HT1080 (cell line): ENCODE data around the gene IPPK. TPM values are rescaled to one million over a fixed set of nuclear protein-coding genes. Genes with fewer than 3 reads are reported as not detected.

Experiments
- DNase-seq: peaks from one replicate; pipeline ENCODE4 v3.0.0-alpha.2; 2015; ENCODE audit warnings: low read depth
- total RNA-seq: library from RNA; depleted of rRNA; stranded (reverse); fragments of >200 nt; shearing (Covaris generic); gene quantifications from 2 replicates; pipeline ENCODE4 v1.2.3, GENCODE V29; 2014

The IPPK gene
- total RNA-seq, 1 experiment from 2014 or later, result 25.0 TPM

DNA sequence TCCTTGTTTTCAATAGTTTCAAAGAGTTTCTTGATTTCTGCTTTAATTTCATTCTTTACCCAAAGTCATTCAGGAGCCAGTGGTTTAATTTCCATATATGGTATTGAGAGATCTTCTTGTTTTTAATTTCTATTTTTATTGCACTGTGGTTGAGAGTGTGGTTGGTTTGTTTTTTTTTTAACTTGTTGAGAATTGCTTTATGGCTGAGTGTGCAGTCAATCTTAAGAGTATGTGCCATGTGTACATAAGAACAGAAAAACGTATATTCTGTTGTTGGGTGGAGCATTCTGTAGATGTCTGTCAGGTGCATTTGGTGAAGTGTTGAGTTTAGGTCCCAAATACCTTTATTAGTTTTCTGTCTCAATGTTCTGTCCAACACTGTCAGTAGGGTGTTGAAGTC, 26.7 kb upstream of the IPPK start:
- no peak for DNase-seq

DNA sequence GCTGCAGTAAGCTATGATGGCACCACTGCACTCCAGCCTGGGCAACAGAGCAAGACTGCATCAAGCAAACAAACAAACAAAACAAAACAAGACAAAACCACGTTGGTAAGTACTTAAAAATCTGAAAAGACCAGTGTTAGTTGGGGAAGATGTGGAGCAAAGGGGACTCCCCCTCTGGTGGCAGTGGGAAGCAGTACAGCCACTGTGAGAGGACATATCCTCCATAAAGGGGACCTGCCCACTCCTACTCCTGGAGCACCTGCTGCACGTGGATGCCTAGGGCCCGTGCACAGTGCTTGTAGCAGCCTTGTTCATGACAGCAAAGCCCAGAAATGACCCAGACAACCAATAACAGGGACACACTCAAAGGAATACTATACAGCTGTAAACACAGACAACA, 17.0 kb upstream of the IPPK start:
- DNase-seq, result peak; percentile 34

DNA sequence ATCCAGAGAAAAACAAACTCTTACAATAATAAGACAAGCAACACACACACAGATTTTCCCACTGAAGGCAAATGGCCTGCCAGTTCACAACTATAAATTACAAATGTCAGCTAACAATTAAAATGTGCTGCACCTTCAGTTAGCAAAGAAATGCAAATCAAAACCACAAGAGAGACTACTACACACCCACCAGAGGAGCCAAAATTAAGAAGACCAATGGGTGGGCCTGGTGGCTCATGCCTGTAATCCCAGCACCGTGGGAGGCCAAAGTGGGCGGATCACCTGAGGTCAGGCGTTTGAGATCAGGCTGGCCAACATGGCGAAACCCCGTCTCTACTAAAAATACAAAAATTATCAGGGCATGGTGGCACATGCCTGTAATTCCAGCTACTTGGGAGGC, 15.1 kb upstream of the IPPK start:
- no peak for DNase-seq

DNA sequence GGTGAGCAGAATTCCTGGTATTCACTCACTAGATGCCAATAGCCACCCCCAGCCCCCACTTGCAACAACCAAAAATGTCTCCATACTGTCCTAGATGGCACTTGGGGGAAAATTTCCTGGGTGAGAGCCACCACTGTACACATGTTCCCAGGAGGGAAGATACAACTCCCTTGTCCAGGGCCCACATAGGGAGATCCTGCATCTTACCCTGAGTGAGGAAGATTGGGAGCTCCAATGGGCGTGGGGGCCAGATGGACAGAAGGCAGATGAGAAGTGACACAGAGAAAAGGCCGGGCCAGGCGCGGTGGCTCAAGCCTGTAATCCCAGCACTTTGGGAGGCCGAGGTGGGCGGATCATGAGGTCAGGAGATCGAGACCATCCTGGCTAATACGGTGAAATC, 12.3 kb upstream of the IPPK start:
- DNase-seq, result no peak

DNA sequence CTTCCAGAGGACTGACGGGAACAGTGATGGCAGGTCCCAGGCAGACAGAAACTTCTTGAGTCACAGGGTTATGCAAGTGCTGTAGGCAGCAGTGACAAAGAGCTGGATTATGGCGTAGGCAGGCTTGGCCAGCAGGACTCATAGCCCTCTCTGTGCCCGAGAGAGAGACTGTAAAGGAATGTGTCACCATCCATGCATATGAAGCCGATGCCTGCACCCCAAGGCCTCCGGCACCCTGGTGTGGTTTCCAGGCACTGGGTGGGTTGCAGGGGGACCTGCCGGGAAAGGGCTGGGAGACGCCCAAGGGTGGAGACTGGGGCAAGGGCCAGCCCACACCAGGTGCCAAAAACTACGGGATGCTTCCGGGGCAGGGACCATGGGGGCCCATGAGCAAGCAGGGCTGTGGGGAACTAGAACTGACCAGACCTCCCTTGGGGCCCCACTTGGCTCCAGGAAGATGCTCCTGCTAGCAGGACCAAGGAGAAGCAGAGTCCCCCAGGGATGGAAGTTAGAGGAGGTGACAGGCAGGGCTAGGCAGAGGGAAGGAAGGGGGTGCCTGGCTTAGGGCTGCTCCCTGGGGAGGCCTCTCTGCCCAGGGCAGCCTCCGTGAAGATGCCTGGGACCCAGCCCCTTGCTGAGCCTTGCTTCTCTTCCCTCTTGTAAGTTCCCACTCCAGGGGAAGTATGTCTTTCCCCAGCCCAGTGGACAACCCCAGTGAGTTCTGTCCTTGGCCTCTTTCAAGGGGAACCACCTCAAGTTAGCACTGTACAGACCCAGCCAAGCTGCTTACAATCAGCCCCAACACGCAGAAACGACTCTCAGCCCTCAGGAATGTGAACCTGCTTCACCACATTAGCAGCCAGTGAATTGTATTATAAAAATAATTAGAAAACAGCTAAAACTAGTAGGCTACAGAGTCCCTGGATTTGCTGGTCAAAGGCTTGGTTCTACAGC, 10.5 kb upstream of the IPPK start:
- peak; percentile 26 for DNase-seq

DNA sequence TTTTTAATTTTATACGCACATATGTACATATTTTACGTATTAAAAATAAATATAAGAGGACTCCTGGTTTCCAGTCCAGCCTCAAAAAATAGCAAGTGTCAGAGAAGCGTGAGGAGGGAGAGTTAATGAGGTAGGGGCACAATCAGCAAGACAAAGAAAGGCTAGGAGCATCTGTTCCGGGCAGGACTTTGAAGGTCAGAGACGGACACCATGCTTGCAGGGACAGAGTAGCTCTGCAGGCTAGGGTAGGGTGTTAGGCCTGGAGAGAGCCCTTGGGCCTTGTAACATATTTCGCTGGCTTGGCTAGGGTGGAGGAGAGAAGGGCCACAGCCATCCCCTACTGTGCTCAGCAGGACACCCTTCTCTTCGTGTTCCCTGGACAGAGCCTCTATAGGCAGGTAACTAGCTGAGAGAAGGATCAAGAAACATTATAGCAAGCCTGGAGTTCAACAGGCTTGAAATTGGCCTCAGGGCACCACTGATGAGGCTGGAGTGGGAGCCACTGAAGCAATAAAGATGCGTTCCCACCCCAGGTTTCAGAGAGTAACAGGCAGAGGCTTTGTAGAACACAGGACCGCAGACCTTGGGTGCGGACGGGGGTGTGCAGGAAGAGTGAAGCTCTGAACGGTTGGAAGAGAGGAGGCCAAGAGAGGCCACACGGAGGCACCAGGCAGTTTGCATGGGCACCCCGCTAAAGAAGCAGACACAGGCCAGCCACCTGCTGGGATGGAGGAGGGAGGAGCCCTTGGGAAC, 9.7 kb upstream of the IPPK start:
- DNase-seq, result no peak

DNA sequence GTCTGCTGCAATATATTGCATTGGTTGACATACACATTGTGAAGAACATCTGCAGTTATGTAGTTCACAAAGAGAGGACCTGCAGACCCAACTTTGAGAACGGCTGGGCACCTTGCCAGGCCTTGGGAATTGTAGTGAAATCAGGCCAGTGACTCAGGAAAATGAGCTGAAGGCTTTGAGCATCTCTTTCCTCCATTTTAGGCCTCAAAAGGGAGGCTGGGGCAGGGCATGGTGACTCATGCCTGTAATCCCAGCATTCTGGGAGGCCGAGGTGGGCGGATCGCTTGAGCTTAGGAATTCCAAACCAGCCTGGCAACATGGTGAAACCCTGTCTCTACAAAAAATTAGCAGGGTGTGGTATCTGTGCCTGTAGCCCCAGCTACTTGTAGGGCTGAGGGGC, 1.4 kb upstream of the IPPK start:
- DNase-seq, result peak; percentile 83

DNA sequence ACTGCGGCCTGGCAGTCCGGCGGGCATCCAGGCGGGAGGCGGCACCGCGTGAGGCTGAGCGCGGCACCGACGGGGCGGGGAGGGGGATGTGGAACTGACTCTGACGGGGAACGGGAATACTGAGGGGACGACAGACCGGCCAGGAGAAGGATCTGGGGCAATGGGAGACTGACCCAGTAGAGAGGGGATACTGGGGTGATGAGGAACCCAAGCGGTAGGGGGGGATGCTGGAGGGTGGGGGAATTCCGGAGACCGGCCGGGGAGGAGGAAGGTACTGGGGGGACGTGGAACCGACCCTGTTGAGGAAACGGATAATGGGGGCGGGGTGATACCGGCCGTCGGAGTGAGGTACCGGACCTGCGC, 423 bp downstream of the IPPK start:
- no peak for DNase-seq

DNA sequence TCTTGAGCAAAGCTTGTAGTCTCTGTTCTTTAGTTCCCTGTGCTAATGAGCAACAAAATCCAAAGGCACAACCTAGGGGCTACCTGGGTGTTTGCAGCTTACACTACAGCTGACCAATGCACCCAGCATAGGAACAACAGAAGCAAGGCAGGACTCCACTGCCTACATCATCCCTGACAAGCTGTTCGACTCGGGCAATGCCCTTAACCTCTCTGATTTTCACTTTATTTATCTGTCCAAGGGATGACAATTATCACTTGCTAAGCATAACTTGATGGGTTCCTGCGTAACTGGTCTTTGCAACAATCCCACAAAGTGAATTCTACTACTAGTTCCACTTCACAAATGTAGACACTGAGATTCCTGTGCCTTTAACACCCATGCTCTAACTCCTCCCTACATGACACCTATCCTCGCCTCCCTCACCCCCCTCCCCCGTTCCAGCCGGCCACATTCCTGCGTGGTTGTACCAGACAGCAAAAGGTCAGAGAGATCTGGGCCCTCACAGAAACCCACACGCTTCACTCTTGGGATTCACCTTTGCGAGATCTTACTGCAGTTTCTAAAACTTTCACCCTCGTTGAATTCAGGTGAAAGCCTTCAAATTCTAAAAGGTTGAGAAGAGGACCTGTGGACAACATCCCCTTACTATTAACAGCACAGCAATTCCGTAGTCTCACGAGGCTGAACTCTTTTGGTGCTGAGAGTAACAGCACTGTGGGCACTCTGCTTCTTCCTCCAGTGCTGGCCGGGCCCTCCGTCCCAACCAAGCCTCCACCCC, 995 bp downstream of the IPPK start:
- DNase-seq, result peak; percentile 35

DNA sequence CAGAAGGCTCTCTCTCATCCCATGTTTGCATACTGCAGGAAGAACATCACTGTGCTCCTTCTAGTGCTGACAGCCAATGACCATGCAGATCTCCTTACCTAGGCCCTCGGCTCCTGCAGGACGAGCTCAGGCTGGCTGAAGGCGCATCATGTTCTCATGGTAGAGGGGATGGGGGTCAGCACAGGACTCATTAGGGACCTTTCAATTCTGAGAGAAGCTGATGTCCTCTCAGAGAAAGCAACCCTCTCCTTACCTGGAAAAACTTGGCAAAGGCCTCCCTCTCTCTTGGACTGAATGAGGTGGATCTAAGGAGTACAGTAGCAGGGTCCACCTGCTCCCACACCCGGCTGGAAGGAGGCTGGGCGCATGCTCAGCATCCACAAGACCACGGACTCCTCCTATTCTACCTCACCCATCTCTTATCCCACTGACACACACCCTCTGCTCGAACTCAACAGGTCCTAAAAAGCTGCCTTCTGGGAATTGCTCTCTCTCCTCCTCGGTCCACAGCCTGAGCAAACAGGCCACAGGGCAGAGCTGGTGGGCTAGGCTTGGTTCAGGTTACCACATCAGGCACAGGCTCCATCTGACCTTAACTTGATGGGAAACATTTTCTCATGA, 2.9 kb downstream of the IPPK start:
- no peak for DNase-seq

DNA sequence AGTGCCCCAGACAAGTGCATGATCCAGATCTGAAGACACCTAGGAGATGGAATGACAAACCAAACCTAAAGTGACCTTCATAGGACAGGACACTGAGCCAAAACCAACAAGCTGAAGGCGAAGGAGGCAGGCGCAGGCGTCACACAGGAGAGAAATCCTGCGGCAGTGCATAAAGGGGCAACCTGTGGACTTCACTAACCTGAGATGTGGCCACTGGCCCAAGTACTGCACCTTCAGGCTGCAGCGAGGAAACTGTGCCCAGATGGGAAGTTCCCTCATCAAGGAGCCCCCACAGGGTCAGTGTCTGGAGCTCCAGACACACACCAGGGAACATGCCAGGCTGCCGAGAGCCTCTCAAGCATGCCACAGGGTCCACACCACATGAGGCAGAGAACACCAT, 3.7 kb downstream of the IPPK start:
- DNase-seq, result no peak

DNA sequence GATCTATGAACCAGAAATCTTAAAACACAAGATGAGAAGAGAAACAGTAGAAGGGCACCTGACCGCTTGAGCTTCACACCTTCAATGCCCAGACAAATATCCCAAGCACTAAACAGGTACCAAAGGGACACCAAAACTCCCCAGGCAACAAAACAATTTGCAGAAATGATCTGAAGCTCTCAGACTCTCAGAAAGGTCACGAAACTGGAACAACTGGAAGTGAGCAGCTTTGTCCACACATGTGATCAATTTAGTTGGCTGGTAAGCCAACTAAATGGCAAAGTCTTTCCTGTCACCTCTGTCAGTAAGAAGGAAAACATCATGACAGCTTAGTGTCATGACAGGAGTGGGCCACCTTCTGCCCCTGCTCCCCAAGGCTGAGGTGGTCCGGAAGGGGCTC, 4.1 kb downstream of the IPPK start:
- no peak for DNase-seq

DNA sequence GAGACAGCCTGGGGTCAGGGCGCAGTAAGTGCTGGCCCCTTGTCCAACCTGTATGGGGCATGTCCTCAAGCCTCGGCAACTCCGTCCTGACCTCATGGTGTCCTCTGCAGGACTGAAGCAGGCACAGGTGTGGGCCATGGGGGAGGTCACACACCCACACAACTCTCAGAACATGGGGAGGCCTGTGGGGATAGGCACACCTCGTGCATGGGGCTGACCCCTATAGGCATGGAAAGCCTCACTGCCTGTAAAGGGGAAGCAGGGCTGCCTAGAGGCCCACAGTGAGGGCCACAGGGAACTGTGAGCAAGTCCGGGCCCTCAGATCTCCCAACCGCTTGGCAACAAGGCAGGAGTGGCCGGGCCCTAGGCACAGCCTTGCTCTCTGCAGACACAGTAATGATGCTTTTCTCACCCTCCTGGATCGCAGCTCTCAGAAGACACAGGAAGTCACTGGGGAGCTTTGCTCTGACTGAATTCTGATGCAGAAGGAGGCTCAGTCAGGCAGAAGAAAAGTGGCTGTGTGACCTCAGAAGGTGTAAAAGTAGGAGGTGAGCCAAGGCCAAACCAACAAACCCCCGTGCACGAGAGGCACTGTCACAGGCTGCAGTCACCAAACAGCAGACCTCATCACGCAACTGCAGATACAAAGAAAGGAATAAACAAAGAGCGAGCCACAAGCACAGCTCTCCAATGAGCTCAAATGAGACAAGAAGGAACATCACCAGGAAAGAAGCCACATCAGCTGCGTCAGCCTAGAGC, 5.4 kb downstream of the IPPK start:
- no peak for DNase-seq

DNA sequence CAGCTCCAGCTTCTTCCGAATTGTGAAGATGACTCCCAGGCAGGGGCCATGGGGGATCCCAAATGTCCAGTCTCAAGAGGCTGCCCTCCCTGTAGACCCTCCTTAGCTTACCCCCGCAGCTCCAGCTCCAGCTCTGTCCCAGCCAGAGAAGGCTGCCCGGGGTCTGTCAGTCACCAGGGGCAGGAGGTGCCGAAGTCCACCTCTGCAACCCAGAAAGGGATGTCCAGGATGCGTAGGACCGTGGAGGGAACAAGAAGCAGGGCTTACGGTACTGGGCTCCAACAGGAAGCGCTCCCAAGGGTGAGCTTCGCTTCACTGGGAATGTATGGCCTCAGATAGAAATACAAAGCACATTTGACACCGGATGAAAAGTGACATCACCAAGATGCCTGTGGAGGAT, 6.0 kb downstream of the IPPK start:
- DNase-seq, result no peak

DNA sequence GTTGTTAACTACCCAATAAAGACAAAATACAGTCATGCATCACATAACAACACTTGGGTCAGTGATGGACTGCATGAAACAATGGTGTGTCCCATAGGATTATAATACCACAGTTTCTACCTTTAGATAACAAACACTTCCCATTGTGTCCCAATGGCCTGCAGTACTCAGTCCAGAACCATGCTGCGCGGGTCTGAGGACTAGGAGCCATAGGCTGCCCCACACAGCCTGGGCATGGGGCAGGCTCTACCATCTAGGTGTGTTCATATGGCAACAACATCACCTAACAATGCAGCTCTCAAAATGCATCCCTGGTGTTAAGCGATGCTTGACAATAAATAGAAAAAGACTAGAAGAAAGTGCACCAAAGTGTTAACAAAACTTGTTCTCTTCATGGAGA, 6.8 kb downstream of the IPPK start:
- DNase-seq, result no peak

DNA sequence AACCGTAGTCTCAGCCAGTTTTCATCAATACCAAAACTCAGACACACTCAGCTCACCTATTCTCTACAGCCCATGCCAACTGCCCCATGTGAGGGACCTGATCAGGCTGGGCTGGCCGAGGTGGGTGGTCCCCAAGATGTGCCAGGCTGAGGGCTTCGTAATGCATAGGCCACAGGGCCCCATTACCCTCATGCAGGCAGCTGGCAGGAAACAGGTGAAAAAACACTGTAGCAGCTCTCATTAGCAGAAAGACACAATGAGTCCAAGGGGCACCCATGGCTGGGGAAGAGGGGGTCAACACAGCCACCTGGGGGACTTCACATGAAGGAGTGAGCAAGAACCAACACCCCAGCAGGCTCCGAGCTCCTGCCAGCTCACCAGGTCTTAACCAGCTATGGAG, 8.2 kb downstream of the IPPK start:
- DNase-seq, result no peak

DNA sequence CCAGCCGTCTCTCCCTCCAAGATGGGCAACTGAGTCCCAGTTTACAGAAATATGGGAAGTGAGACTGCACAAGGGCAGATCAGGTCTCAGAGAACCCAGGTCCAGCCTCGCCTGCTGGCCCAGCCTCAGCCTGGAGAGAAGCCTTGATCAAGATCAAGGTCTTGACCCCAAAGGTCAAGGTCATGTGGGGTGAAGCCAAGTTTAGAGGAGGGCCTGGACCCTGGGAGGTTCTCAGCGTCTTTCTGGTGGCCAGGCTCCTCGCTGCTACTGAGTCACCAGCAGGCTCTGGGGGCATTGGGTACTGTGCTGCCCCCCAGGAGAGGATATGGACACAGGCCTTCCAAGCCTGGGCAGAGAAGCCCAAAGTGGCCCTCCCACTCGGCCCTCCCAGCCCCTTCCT, 8.8 kb downstream of the IPPK start:
- no peak for DNase-seq

DNA sequence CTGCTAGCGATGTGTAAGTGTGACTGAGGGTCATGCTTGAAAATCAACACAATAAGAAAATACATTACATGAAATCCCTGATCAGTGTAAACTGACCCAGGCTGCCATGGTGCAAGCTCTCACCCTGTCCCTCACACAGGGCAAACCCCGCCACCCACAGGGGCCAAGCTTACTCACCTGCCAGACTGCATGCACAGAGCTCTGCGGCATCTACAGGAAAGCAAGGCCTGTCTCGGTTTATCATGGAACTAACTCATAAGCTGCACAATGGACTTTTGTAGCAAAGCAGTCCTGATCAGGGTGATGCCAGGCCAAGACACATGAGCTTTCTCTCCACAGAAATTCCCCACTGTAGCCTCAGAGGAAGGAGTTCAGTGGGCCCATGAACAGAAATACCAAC, 9.7 kb downstream of the IPPK start:
- DNase-seq, result no peak

DNA sequence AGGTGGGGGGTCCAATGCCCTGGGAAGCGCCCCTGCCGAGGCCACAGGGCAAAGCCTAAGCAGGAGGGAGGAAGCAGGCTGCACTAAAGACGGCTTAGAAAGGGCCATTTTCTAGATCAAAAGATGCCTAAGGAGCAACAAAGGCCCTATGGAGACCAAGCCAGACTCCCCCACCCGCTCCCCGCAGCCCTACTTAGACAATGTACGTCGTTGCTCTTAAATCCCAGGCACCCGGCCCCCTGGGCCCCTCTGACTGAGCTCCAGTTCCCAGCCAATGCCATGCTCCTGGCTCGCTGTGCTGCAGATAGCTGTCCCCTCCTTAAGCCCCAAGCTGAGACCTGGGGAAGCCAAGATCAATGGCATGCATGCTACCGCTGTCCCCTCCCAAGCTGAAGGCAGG, 10.3 kb downstream of the IPPK start:
- DNase-seq, result no peak

DNA sequence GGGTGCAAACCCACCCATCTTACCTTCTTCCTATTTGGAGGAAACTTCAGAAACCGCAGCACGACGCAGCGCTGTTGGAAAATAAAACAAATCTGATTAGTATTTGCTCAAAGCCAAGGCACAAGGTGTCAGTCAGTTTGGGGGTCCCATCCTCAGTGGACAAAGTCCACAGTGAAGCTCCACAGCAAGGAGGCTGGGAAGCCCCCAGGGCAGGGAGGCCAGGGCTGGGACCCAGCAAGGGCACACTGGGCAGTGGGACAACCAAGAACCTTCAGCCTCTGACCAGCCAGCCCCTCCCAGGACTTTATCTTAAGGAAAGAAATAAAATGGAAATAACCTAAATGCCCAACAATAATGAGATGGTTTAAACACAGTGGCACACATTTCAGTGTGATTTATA, 11.3 kb downstream of the IPPK start:
- DNase-seq, result no peak

DNA sequence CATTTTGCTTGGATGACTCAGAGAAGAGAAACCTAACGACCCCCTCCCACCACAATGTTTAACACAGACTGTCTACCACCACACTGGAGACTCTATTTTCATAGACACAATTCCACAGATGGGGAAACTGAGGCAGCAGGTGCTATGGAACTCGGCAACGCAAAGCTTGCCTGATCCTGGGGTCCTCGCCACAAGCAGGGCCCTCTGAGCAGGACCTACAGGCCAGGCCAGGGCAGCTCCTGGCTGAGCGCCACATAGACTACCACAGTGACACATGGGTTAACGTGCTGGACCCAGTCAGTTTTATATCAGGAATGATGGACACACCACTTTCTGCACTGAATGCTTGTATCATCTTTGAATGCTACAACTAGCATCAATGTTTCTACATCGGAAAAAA, 11.8 kb downstream of the IPPK start:
- DNase-seq, result no peak
